SK-N-SH (cell line): ENCODE data around the gene ARHGAP1. TPM values are rescaled to one million over a fixed set of nuclear protein-coding genes. Genes with fewer than 3 reads are reported as not detected.

Experiments used
- CTCF ChIA-PET: fragments of 300-600, 350-600 bp; formaldehyde crosslinking; extraction: SDS; loops from one replicate; lab custom pipeline; 2021; lab: Yijun Ruan, JAX
- POLR2A ChIA-PET: fragments of 350-600 bp; sonication (Branson Sonifier 250); formaldehyde crosslinking; extraction: SDS; loops from one replicate; lab custom pipeline; 2020; ENCODE audit warnings: antibody characterized with exemption, inconsistent platforms; lab: Yijun Ruan, JAX
- DNase-seq: peaks from one replicate; pipeline ENCODE4 v3.0.0; 2012
- H2AFZ ChIP-seq: fragments of 200-600 bp; sonication (generic); 2 replicates; pipeline ENCODE4 v1.8.1; 2016; ENCODE audit warnings: antibody characterized with exemption, mild to moderate bottlenecking, low read depth
- H3F3A ChIP-seq: fragments of 200-600 bp; sonication (generic); replicated peaks from 2 replicates; pipeline ENCODE3; 2016; ENCODE audit warnings: antibody characterized with exemption, mild to moderate bottlenecking; ENCODE audit not compliant: insufficient read depth
- H3K27ac ChIP-seq, 2 experiments: fragments of 200-500 bp in 1 of 2; fragments of 200-600 bp in 1 of 2; sonication (Bioruptor generic) in 1 of 2; sonication (generic), shearing (Covaris generic) in 1 of 2; 2 replicates each; pipeline versions ENCODE4 v1.5.1 to v1.6.1; 2014 to 2016; ENCODE audit warnings: low read depth in 2 of 2, inconsistent platforms in 1 of 2, low read length in 1 of 2, mild to moderate bottlenecking in 1 of 2, mixed read lengths in 1 of 2
- H3K27me3 ChIP-seq: fragments of 200-600 bp; sonication (generic), shearing (Covaris generic); 2 replicates; pipeline ENCODE4 v1.6.1; 2016; ENCODE audit warnings: mixed run types; ENCODE audit not compliant: insufficient read depth
- H3K36me3 ChIP-seq, 2 experiments: fragments of 200-500 bp in 1 of 2; fragments of 200-600 bp in 1 of 2; sonication (Bioruptor generic) in 1 of 2; sonication (generic) in 1 of 2; replicated peaks in 1 of 2; 2 replicates each; pipeline versions ENCODE3 to v1.5.1; 2014 to 2016; ENCODE audit warnings: low read length in 1 of 2, mild to moderate bottlenecking in 1 of 2; ENCODE audit not compliant: insufficient read depth in 2 of 2, control insufficient read depth in 1 of 2
- H3K4me1 ChIP-seq, 2 experiments: fragments of 200-500 bp in 1 of 2; fragments of 200-600 bp in 1 of 2; sonication (Bioruptor generic) in 1 of 2; sonication (generic), shearing (Covaris generic) in 1 of 2; 2 replicates each; pipeline versions ENCODE4 v1.5.1 to v1.6.1; 2014 to 2016; ENCODE audit warnings: low read depth in 1 of 2, low read length in 1 of 2, mixed run types in 1 of 2; ENCODE audit not compliant: insufficient read depth in 2 of 2, control insufficient read depth in 1 of 2
- H3K4me2 ChIP-seq: fragments of 200-600 bp; sonication (generic), shearing (Covaris generic); 2 replicates; pipeline ENCODE4 v1.6.1; 2017; ENCODE audit warnings: mixed run types
- H3K4me3 ChIP-seq, 2 experiments: fragments of 200-500 bp in 1 of 2; fragments of 200-600 bp in 1 of 2; sonication (Bioruptor generic) in 1 of 2; sonication (generic), shearing (Covaris generic) in 1 of 2; 2 replicates each; pipeline versions ENCODE4 v1.5.1 to v1.8.1; 2014 to 2016; ENCODE audit warnings: low read depth in 2 of 2, inconsistent platforms in 1 of 2, low read length in 1 of 2, mild to moderate bottlenecking in 1 of 2, mixed read lengths in 1 of 2, moderate library complexity in 1 of 2
- H3K79me2 ChIP-seq: fragments of 200-600 bp; sonication (generic); 2 replicates; pipeline ENCODE4 v1.8.1; 2017; ENCODE audit warnings: mild to moderate bottlenecking; ENCODE audit not compliant: insufficient read depth
- H3K9ac ChIP-seq: fragments of 200-600 bp; sonication (generic); 2 replicates; pipeline ENCODE4 v1.6.1; 2017; ENCODE audit warnings: mixed run types
- H3K9me2 ChIP-seq: fragments of 200-600 bp; sonication (generic); 2 replicates; pipeline ENCODE4 v1.6.1; 2017; ENCODE audit warnings: mixed run types
- H3K9me3 ChIP-seq: fragments of 200-600 bp; sonication (generic); 2 replicates; pipeline ENCODE4 v1.6.1; 2017; ENCODE audit warnings: mixed run types, mild to moderate bottlenecking, moderate library complexity
- H4K20me1 ChIP-seq: fragments of 200-600 bp; sonication (generic); 2 replicates; pipeline ENCODE4 v1.6.1; 2017; ENCODE audit warnings: mild to moderate bottlenecking, mixed run types; ENCODE audit not compliant: insufficient read depth
- FOXJ3 ChIP-seq: sonication (generic); formaldehyde crosslinking; IDR thresholded peaks from 2 replicates; pipeline ENCODE4 v1.5.1; 2020; ENCODE audit warnings: mild to moderate bottlenecking, missing genetic modification reagents
- GABPA ChIP-seq: IDR thresholded peaks from 2 replicates; pipeline ENCODE4 v1.4.0; 2012; ENCODE audit warnings: low read depth, mild to moderate bottlenecking
- JUND ChIP-seq: IDR thresholded peaks from 2 replicates; pipeline ENCODE4 v1.4.0; 2012
- MXI1 ChIP-seq: IDR thresholded peaks from 2 replicates; pipeline ENCODE4 v1.6.1; 2012; ENCODE audit warnings: mild to moderate bottlenecking, low read depth, low read length, improper control_type of control experiment
- POLR2AphosphoS5 ChIP-seq: IDR thresholded peaks from 2 replicates; pipeline ENCODE4 v1.6.1; 2012; ENCODE audit warnings: low read depth, low read length
- RAD21 ChIP-seq: IDR thresholded peaks from 2 replicates; pipeline ENCODE4 v1.6.1; 2012; ENCODE audit warnings: mild to moderate bottlenecking, low read length
- RCOR1 ChIP-seq: fragments of 150-350 bp; IDR thresholded peaks from 2 replicates; pipeline ENCODE4 v1.6.1; 2017; ENCODE audit warnings: antibody characterized with exemption, low read length
- WGBS: methylation state at CpG from one replicate; pipeline ENCODE4 v1.1.6; 2017; ENCODE audit warnings: low lambda C conversion rate; 5-methylcytosine and 5-hydroxymethylcytosine counted together
- polyA plus RNA-seq, 3 experiments: library from polyadenylated mRNA; depleted of rRNA; stranded (reverse); fragments of >200 nt; gene quantifications; 2 replicates each; pipeline ENCODE4 v1.2.3, GENCODE V29; 2012
- TF ChIP-seq, protein P1 (sequence below): IDR thresholded peaks from 2 replicates; pipeline ENCODE4 v1.4.0; 2012; ENCODE audit warnings: low read depth

Gene ARHGAP1
- polyA plus RNA-seq, 1 of the 3 experiments (the other 2 are of a cell fraction): 27.1 TPM

DNA sequence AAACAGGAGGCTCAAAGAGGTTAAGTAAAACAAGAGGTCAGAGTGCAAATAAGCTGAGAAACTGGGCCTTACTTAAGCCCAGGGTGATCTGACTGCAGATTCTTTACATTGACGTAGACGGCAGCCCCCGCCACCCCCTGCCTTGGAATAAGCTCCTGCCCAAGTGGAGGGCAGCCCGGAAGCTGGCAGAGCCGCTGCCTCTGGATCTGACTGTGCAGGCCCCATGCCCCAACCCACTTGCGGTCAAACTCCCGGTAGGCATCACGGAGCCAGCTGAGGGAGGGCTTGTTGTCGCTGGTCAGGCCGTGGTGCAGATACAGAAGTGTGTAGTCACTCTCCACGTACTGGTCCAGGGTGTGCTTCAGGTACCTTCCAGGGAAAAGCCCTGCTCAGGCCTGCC lies 18.6 kb downstream of the ARHGAP1 start:
- Histone ChIP-seq H3K27ac (no peak overlapping the region), H3K9ac (no peak overlapping the region), H3F3A (peaks cover 4% of the 10 kb centered on the region), H3K4me2 (no peak overlapping the region), H3K9me3 (no peaks in the 10 kb centered on the region), H4K20me1 (no peaks in the 10 kb centered on the region), H3K79me2 (no peaks in the 10 kb centered on the region; the same call in 1 of the 2 replicates), H2AFZ (no peak overlapping the region), H3K36me3 (peaks cover 19 to 46% of the 10 kb centered on the region in 2 experiments), H3K4me1 (no peaks in the 10 kb centered on the region), H3K4me3 (no peak overlapping the region), H3K27me3 (no peaks in the 10 kb centered on the region), H3K9me2 (no peaks in the 10 kb centered on the region)
- TF ChIP-seq MXI1: no peak
- no peak for TF ChIP-seq RAD21
- no peak for TF ChIP-seq FOXJ3 (CRISPR knock-in tag)
- no peak for TF ChIP-seq GABPA
- TF ChIP-seq, protein P1, sequence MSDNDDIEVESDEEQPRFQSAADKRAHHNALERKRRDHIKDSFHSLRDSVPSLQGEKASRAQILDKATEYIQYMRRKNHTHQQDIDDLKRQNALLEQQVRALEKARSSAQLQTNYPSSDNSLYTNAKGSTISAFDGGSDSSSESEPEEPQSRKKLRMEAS: no peak
- ChIA-PET CTCF (no interaction called here), POLR2A (no interaction called here)
- WGBS: no CpG with 5 or more reads among the region's 11 CpGs
- no peak for DNase-seq

DNA sequence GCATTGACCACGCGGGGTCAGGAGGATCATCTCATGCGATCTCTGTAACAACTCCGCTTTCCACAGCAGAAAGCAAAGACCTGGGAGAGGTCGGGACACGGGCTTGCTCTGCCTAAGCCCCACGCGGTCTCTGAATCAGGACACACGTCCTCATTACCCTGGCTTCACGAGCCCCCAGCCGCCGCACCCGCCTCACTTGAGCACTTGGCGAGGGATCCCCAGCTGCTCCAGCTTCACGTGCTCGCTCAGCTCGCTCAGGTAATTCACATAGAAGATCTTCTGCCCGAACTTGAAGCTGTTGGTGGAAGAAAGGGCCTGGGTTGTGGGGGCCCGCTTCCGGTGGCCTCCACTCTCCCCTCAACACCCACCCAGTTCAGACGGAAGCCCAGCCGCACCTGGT lies 19.6 kb downstream of the ARHGAP1 start:
- 94% methylated on average over 17 of the region's 22 CpGs for WGBS
- Histone ChIP-seq H3K27ac (no peak overlapping the region), H3F3A (peaks cover 4% of the 10 kb centered on the region), H3K4me2 (no peak overlapping the region), H3K36me3 (peaks cover 15 to 46% of the 10 kb centered on the region in 2 experiments), H3K9me3 (no peaks in the 10 kb centered on the region), H3K4me1 (no peaks in the 10 kb centered on the region; a peak in 1 of 4 replicates), H3K4me3 (no peak overlapping the region), H2AFZ (no peak overlapping the region), H3K79me2 (no peaks in the 10 kb centered on the region; the same call in 1 of the 2 replicates), H3K9me2 (no peaks in the 10 kb centered on the region), H3K27me3 (no peaks in the 10 kb centered on the region), H3K9ac (no peak overlapping the region), H4K20me1 (no peaks in the 10 kb centered on the region)
- CTCF ChIA-PET: no interaction called here
- no peak for DNase-seq
- POLR2A ChIA-PET: interaction anchor here (0.6 kb wide), 1 partner anchor 10 kb away, joined by 4 read pairs; no protein-coding TSS in a partner anchor
- TF ChIP-seq JUND: no peak
- TF ChIP-seq POLR2AphosphoS5: no peak

DNA sequence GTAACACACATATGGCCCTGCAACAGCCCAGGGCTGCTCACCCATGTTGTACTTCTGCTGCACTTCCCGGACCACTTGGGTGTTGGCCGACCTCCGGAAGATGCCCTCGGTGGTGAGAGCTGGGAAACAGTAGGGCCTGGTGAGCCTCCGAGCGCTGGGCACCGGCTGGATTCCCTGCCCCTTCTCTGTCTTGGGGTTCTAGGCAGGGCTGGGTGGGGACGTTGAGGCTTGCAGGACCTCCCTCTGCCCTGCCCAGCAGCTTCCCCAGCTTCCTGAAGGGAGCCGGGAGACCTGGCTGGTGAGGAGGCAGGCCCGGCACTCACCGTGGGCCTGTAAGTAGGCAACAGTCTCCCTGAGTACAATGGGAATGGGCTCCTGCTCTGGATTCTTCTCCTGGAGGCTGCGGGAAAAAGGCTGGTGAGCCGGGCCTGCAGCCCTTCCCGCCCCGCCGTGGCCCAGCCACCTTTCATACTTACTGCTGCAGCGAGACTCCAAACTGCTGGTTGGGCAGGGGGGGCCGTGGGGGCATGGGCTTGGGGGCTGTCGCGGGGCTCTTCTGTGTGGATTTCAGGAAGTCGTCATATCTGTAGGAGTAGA lies 20.2 kb downstream of the ARHGAP1 start:
- no peak for TF ChIP-seq RCOR1
- POLR2A ChIA-PET: interaction anchor here (0.6 kb wide), 2 partner anchors 10 to 19 kb away, joined by 3 to 4 read pairs; no protein-coding TSS in a partner anchor

More for the DNA sequence above, 20.2 kb downstream of the ARHGAP1 start:
- no peak for DNase-seq
- no peak overlapping the region for H3K27ac ChIP-seq
- CTCF ChIA-PET: no interaction called here
- H3K79me2 ChIP-seq: no peaks in the 10 kb centered on the region; the same call in 1 of the 2 replicates
- no peaks in the 10 kb centered on the region for H3K9me2 ChIP-seq
- peaks cover 4% of the 10 kb centered on the region for H3F3A ChIP-seq
- no peaks in the 10 kb centered on the region for H3K9me3 ChIP-seq
- peaks cover 0 to 4% of the 10 kb centered on the region in 2 experiments; a peak in 1 of 4 replicates for H3K4me1 ChIP-seq
- H3K27me3 ChIP-seq: no peaks in the 10 kb centered on the region
- H4K20me1 ChIP-seq: no peaks in the 10 kb centered on the region
- H3K9ac ChIP-seq: no peak overlapping the region
- peaks cover 13 to 46% of the 10 kb centered on the region in 2 experiments for H3K36me3 ChIP-seq
- WGBS: 92% methylated on average over 10 of the region's 21 CpGs
- no peak overlapping the region for H3K4me3 ChIP-seq
- H3K4me2 ChIP-seq: no peak overlapping the region
- no peak overlapping the region for H2AFZ ChIP-seq
